Spleen (tissue), 11 donors: ENCODE data around the gene B3GALNT2. TPM values are rescaled to one million over a fixed set of nuclear protein-coding genes. Genes with fewer than 3 reads are reported as not detected.
"Not testable (repeated sequence)": the region's sequence is repeated elsewhere in the genome, so short reads cannot be mapped to it uniquely, and the experiment has no call there.

ENCODE experiments used
- DNase-seq: peaks from one replicate; pipeline ENCODE4 v3.0.0-alpha.2; 2020
- H3K27ac ChIP-seq, 8 donors: fragments of 200-600 bp; sonication (generic) in 7 of 8; 1 replicate in 4 of 8; 2 replicates in 4 of 8; pipeline versions ENCODE4 v1.5.0 to v1.8.0; 2016 to 2021; ENCODE audit warnings: inconsistent platforms in 4 of 8, mild to moderate bottlenecking in 4 of 8, moderate library complexity in 1 of 8
- H3K27me3 ChIP-seq, 7 donors: fragments of 200-600 bp; sonication (generic) in 6 of 7; replicated peaks in 1 of 7; 1 replicate in 4 of 7; 2 replicates in 3 of 7; pipeline versions ENCODE4 v1.5.0 to v1.8.0; 2016 to 2021; ENCODE audit warnings: inconsistent platforms in 3 of 7, mild to moderate bottlenecking in 1 of 7
- H3K36me3 ChIP-seq, 6 donors: fragments of 200-600 bp; sonication (generic) in 5 of 6; 1 replicate in 4 of 6; 2 replicates in 2 of 6; pipeline versions ENCODE4 v1.5.0 to v1.8.0; 2016 to 2021; ENCODE audit warnings: inconsistent platforms in 2 of 6
- H3K4me1 ChIP-seq, 6 donors: fragments of 200-600 bp; sonication (generic) in 5 of 6; 1 replicate in 3 of 6; 2 replicates in 3 of 6; pipeline versions ENCODE4 v1.5.0 to v1.8.0; 2016 to 2021; ENCODE audit warnings: inconsistent platforms in 3 of 6
- H3K4me3 ChIP-seq, 8 donors: fragments of 200-600 bp; sonication (generic) in 7 of 8; 1 replicate in 4 of 8; 2 replicates in 4 of 8; pipeline versions ENCODE4 v1.5.0 to v1.8.0; 2016 to 2021; ENCODE audit warnings: inconsistent platforms in 4 of 8, mild to moderate bottlenecking in 4 of 8, moderate library complexity in 2 of 8
- H3K9me3 ChIP-seq, 8 donors: fragments of 200-600 bp; sonication (generic) in 7 of 8; 1 replicate in 4 of 8; 2 replicates in 4 of 8; pipeline versions ENCODE4 v1.5.0 to v1.8.0; 2016 to 2021; ENCODE audit warnings: inconsistent platforms in 4 of 8
- POLR2A ChIP-seq, 3 donors: fragments of 450-650 bp; IDR thresholded peaks; one replicate each; pipeline ENCODE4 v1.5.1; 2017; ENCODE audit warnings: antibody characterized with exemption in 3 of 3, mild to moderate bottlenecking in 1 of 3
- POLR2AphosphoS5 ChIP-seq, 3 donors: sonication (generic); formaldehyde crosslinking; IDR thresholded peaks; one replicate each; pipeline ENCODE4 v1.5.1; 2017; ENCODE audit warnings: antibody characterized with exemption in 3 of 3
- WGBS, 5 donors: extraction: QIAGEN DNeasy Blood & Tissue Kit in 3 of 5; methylation state at CpG; one replicate each; pipeline versions ENCODE4 v1.1.5 to v1.1.7; 2013 to 2018; 5-methylcytosine and 5-hydroxymethylcytosine counted together
- intact Hi-C: fragments of 100-400 bp; cut with DNase I; formaldehyde crosslinking; loops from one replicate; pipeline ENCODE4 v1.15.0; 2023; ENCODE audit warnings: low total_unique reads
- polyA plus RNA-seq, 3 donors: library from polyadenylated mRNA; stranded (reverse); fragments of 200-250 nt; gene quantifications; one replicate each; pipeline ENCODE4 v1.2.1, GENCODE V29; 2013
- total RNA-seq, 7 donors: library from RNA; depleted of rRNA in 3 of 7; stranded (reverse); fragments of >200 nt in 3 of 7; fragmentation: NEBNext Ultra II Directional in 4 of 7; extraction: Animal tissue kit (Norgen Biotek cat#: 25700) in 4 of 7; gene quantifications; one replicate each; pipeline versions ENCODE4 v1.1.0 to v1.2.1, GENCODE V29; 2016 to 2021
- TF ChIP-seq, protein P1 (sequence below), 11 experiments: fragments of 200-600 bp in 7 of 11; fragments of 450-650 bp in 4 of 11; sonication (generic) in 4 of 11; IDR thresholded peaks in 8 of 11; conservative IDR thresholded peaks in 3 of 11; 1 replicate in 7 of 11; 2 replicates in 4 of 11; pipeline versions ENCODE4 v1.4.0 to v1.8.0; 2016 to 2021; ENCODE audit warnings: antibody characterized with exemption in 11 of 11, inconsistent platforms in 4 of 11, mild to moderate bottlenecking in 1 of 11
- donor health status: healthy with polysubstance abuse.
- donor health status: DM: no; HTN: no; CAD: no; lungs with moderate emphysema.
- donor health status: DM: no; HTN: no; CAD: no.
- donor health status: Bipolar disorder and iron deficiency.
- donor health status: healthy.
- donor health status: DM: no; HTN: no; CAD: no.
- donor health status: DM: yes; HTN: yes; CAD: no.

B3GALNT2 gene
- total and polyA plus RNA-seq, 10 donors, result 1.1 to 35.1 (median 11.7) TPM

DNA sequence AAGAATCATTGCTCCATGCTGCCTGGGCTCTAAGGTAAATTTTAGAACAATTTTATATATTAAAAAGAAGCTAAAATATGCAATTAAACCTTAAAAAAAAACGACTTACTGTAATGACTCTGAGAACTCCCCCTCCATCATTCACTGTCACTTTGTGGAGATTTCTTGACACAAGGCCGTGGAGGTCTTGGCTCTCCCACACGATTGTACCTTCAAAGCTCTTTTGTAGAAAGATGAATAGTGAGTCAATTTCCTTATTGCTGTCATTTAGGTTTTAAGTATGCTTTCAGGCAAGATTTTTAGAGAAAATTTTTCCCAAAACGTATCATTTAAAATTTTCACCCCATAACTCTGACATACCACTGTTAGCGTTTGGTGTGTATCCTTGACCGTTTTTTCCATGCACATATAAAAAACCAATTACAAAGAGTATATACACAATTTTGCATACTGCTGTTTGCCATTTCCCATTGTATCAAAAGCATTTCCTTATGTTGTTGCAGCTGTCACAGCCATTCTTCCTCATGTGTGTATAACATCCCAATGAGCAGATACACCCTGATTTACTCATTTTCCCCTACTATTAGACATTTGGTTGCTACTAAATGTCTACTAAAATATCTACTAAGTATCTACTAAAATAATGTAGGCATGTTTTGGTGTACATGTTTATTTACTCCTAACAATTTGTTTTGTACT lies 33.4 kb downstream of the B3GALNT2 start:
- 85 to 88% (median 87%) methylated on average over 6 of the region's 6 CpGs for WGBS, 5 donors
- DNase-seq, result no peak
- Histone ChIP-seq H3K4me1 (no peaks in the 10 kb centered on the region), H3K36me3 (peaks cover 0 to 43% (median 0%) of the 10 kb centered on the region in 6 donors), H3K9me3 (no peaks in the 10 kb centered on the region), H3K4me3 (no peak overlapping the region), H3K27ac (no peak overlapping the region), H3K27me3 (no peaks in the 10 kb centered on the region)
- TF ChIP-seq POLR2A (IDR thresholded peaks at IDR 0.05) (no peak), POLR2AphosphoS5 (IDR thresholded peaks at IDR 0.05) (no peak)
- TF ChIP-seq, protein P1, sequence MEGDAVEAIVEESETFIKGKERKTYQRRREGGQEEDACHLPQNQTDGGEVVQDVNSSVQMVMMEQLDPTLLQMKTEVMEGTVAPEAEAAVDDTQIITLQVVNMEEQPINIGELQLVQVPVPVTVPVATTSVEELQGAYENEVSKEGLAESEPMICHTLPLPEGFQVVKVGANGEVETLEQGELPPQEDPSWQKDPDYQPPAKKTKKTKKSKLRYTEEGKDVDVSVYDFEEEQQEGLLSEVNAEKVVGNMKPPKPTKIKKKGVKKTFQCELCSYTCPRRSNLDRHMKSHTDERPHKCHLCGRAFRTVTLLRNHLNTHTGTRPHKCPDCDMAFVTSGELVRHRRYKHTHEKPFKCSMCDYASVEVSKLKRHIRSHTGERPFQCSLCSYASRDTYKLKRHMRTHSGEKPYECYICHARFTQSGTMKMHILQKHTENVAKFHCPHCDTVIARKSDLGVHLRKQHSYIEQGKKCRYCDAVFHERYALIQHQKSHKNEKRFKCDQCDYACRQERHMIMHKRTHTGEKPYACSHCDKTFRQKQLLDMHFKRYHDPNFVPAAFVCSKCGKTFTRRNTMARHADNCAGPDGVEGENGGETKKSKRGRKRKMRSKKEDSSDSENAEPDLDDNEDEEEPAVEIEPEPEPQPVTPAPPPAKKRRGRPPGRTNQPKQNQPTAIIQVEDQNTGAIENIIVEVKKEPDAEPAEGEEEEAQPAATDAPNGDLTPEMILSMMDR (IDR thresholded peaks at IDR 0.05 in 8 of 11, conservative IDR thresholded peaks at IDR 0.05 in 3 of 11), result no peak
- intact Hi-C loops, result no loop called here

DNA sequence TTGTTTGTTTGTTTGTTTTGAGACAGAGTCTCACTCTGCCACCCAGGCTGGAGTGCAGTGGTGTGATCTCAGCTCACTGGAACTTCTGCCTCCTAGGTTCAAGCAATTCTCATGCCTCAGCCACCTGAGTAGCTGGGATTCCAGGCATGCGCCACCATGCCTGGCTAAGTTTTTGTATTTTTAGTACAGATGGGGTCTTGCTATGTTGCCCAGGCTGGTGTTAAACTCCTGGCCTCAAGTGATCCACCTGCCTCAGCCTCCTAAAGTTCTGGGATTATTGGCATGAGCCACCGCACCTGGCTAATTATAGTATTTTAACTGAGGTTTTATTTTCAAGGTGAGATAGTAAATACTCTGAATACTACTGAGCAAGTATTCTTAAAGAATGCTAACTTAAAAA lies 34.4 kb downstream of the B3GALNT2 start:
- WGBS, 5 donors, result 97 to 98% (median 98%) methylated on average over 2 of the region's 2 CpGs
- H3K4me3 ChIP-seq, H3K27ac ChIP-seq, DNase-seq, H3K4me1 ChIP-seq, intact Hi-C loops, H3K9me3 ChIP-seq, H3K27me3 ChIP-seq: not testable (repeated sequence)
- H3K36me3 ChIP-seq, result peaks cover 0 to 42% (median 0%) of the 10 kb centered on the region in 6 donors

DNA sequence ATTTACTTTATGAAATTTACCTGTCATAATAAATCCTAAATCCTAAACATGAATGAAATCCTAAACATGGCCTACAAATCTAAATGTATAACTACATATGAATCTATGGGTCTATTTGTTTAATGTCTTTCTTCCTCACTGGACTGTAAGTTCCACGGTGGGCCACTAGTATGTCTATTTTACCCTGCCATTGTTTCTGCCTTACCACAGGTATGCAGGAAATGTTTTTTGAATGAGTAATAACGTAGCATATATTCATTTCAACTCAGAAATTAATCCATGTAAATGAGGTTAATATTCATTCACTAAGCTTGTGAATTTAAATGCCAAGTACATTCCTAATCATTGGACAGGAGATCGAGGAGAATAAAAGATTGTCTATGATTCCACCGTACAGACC lies 35.3 kb downstream of the B3GALNT2 start:
- H3K36me3 ChIP-seq, result peaks cover 0 to 51% (median 0%) of the 10 kb centered on the region in 6 donors
- DNase-seq, result no peak
- intact Hi-C loops, result no loop called here
- no peaks in the 10 kb centered on the region for H3K27me3 ChIP-seq
- H3K9me3 ChIP-seq, result no peaks in the 10 kb centered on the region
- 90 to 94% (median 94%) methylated on average over 4 of the region's 4 CpGs for WGBS, 5 donors
- H3K27ac ChIP-seq, result no peak overlapping the region
- no peak for TF ChIP-seq POLR2AphosphoS5 (IDR thresholded peaks at IDR 0.05)
- TF ChIP-seq, protein P1 (IDR thresholded peaks at IDR 0.05 in 8 of 11, conservative IDR thresholded peaks at IDR 0.05 in 3 of 11), result no peak
- TF ChIP-seq POLR2A (IDR thresholded peaks at IDR 0.05), result no peak
- H3K4me3 ChIP-seq, result no peak overlapping the region
- no peaks in the 10 kb centered on the region for H3K4me1 ChIP-seq

DNA sequence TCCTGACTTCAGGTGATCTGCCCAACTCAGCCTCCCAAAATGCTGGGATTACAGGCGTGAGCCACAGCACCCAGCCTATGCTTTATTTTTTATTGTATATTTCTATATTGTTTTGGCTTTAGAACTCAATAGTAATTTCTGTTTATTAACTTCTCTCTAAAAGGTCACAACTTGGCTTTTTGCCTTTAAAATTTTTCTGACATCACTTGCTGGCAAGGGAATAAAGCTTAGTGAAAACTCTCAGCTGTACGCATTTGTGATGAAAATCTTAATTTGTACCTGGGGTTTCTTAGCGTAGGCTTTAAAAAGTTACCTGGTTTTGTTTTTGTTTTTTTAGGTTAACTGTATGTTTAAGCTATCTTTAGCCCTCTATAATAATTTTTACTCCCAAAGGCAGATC lies 36.2 kb downstream of the B3GALNT2 start:
- Histone ChIP-seq H3K36me3 (peaks cover 0 to 56% (median 0%) of the 10 kb centered on the region in 6 donors), H3K9me3 (no peaks in the 10 kb centered on the region), H3K4me1 (no peaks in the 10 kb centered on the region), H3K27me3 (no peaks in the 10 kb centered on the region), H3K4me3 (no peak overlapping the region), H3K27ac (no peak overlapping the region)
- WGBS, 5 donors, result 91 to 94% (median 92%) methylated on average over 3 of the region's 3 CpGs
- DNase-seq, result no peak
- intact Hi-C loops, result no loop called here
- TF ChIP-seq POLR2A (IDR thresholded peaks at IDR 0.05) (no peak), POLR2AphosphoS5 (IDR thresholded peaks at IDR 0.05) (no peak)
- TF ChIP-seq, protein P1 (IDR thresholded peaks at IDR 0.05 in 8 of 11, conservative IDR thresholded peaks at IDR 0.05 in 3 of 11), result no peak
